ENCODE measurements around the gene SCYGR5. TPM values are rescaled to one million over a fixed set of nuclear protein-coding genes. Genes with fewer than 3 reads are reported as not detected.

The SCYGR5 gene
- total and polyA plus RNA-seq, 4 donors, result not detected

DNA sequence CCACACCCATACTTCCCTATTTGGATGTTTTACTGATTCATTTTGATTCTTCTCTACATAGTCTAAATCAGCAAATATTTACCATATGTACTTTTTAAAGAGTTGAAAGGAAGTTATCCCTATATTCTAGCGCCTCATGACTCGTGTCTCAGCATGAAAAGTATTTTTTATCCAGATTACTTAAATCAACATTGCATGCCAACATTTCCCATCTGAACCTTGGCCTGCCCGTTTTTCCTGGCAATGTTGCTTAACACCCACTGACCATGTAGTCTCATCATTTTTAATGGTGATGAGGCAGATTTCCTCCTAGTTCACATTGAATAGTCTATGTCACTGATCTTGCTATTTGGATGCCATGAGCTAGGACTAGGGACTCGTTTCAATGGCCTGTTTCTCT lies 13.2 kb upstream of the SCYGR5 start (continued):
- TF ChIP-seq, protein P1, sequence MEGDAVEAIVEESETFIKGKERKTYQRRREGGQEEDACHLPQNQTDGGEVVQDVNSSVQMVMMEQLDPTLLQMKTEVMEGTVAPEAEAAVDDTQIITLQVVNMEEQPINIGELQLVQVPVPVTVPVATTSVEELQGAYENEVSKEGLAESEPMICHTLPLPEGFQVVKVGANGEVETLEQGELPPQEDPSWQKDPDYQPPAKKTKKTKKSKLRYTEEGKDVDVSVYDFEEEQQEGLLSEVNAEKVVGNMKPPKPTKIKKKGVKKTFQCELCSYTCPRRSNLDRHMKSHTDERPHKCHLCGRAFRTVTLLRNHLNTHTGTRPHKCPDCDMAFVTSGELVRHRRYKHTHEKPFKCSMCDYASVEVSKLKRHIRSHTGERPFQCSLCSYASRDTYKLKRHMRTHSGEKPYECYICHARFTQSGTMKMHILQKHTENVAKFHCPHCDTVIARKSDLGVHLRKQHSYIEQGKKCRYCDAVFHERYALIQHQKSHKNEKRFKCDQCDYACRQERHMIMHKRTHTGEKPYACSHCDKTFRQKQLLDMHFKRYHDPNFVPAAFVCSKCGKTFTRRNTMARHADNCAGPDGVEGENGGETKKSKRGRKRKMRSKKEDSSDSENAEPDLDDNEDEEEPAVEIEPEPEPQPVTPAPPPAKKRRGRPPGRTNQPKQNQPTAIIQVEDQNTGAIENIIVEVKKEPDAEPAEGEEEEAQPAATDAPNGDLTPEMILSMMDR (IDR thresholded peaks at IDR 0.05; ENCODE audit: low read depth, low read length, missing input control), result no peak
- peak; percentile 84 for TF ChIP-seq YY1 (IDR thresholded peaks at IDR 0.05)
- peak; percentile 78 for TF ChIP-seq HNF4G (IDR thresholded peaks at IDR 0.05)
- peak; percentile 78 for TF ChIP-seq SP1 (IDR thresholded peaks at IDR 0.05)
- peak; percentile 84 for TF ChIP-seq FOXA1 (IDR thresholded peaks at IDR 0.05)
- TF ChIP-seq, protein P2, sequence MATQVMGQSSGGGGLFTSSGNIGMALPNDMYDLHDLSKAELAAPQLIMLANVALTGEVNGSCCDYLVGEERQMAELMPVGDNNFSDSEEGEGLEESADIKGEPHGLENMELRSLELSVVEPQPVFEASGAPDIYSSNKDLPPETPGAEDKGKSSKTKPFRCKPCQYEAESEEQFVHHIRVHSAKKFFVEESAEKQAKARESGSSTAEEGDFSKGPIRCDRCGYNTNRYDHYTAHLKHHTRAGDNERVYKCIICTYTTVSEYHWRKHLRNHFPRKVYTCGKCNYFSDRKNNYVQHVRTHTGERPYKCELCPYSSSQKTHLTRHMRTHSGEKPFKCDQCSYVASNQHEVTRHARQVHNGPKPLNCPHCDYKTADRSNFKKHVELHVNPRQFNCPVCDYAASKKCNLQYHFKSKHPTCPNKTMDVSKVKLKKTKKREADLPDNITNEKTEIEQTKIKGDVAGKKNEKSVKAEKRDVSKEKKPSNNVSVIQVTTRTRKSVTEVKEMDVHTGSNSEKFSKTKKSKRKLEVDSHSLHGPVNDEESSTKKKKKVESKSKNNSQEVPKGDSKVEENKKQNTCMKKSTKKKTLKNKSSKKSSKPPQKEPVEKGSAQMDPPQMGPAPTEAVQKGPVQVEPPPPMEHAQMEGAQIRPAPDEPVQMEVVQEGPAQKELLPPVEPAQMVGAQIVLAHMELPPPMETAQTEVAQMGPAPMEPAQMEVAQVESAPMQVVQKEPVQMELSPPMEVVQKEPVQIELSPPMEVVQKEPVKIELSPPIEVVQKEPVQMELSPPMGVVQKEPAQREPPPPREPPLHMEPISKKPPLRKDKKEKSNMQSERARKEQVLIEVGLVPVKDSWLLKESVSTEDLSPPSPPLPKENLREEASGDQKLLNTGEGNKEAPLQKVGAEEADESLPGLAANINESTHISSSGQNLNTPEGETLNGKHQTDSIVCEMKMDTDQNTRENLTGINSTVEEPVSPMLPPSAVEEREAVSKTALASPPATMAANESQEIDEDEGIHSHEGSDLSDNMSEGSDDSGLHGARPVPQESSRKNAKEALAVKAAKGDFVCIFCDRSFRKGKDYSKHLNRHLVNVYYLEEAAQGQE (IDR thresholded peaks at IDR 0.05), result peak; percentile 36
- peak; percentile 91 for TF ChIP-seq FOXA2 (IDR thresholded peaks at IDR 0.05)

DNA sequence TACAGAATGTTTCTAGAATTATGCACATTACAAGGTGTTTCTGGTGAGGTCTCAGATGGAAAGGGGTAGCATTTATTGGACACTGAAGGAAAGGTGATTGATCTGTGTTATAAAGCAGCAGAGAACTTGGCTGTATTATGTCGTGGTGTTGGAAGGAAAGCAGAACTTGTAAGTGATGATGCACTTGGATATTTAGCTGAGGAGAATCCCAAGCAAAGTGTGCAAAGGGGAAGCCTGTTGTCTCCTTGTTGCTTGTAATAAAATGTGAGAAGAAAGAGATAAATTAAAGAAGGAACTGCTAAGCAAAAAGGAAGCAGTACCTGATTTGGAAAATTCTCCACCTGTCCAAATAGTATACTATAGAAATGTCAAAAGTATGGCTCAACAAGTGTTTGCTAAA lies 12.2 kb upstream of the SCYGR5 start:
- H3K4me1 ChIP-seq (ENCODE audit: control insufficient read depth in 4 of 4, insufficient read depth in 4 of 4, low read length in 3 of 4), result peaks cover 0 to 7% (median 2%) of the 10 kb centered on the region in 4 donors
- WGBS, result 81% methylated on average over 1 of the region's 1 CpG
- H3K27me3 ChIP-seq (ENCODE audit: control insufficient read depth in 4 of 4, insufficient read depth in 4 of 4, low read length in 3 of 4), result no peaks in the 10 kb centered on the region
- no peak for DNase-seq (ENCODE audit: low spot score)
- H3K4me3 ChIP-seq (ENCODE audit: low read depth in 1 of 3, low read length in 3 of 3), result no peak overlapping the region
- no peak overlapping the region for H3K27ac ChIP-seq (ENCODE audit: low read depth in 1 of 2, low read length in 2 of 2)
- TF ChIP-seq, protein P3, sequence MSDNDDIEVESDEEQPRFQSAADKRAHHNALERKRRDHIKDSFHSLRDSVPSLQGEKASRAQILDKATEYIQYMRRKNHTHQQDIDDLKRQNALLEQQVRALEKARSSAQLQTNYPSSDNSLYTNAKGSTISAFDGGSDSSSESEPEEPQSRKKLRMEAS (IDR thresholded peaks at IDR 0.05), result no peak
- TF ChIP-seq RAD21 (IDR thresholded peaks at IDR 0.05) (no peak), HNF4A (conservative IDR thresholded peaks at IDR 0.05) (no peak), GABPA (IDR thresholded peaks at IDR 0.05 in 1 of 2, conservative IDR thresholded peaks at IDR 0.05 in 1 of 2) (no peak), SP1 (IDR thresholded peaks at IDR 0.05) (no peak), YY1 (IDR thresholded peaks at IDR 0.05) (no peak)
- no peak overlapping the region for H3K9ac ChIP-seq (ENCODE audit: low read depth in 1 of 2, low read length in 2 of 2)
- no peaks in the 10 kb centered on the region for H3K9me3 ChIP-seq (ENCODE audit: control insufficient read depth in 4 of 4, low read length in 3 of 4)
- no peaks in the 10 kb centered on the region for H3K36me3 ChIP-seq (ENCODE audit: control insufficient read depth in 4 of 4, insufficient read depth in 3 of 4, low read depth in 1 of 4, low read length in 3 of 4)

DNA sequence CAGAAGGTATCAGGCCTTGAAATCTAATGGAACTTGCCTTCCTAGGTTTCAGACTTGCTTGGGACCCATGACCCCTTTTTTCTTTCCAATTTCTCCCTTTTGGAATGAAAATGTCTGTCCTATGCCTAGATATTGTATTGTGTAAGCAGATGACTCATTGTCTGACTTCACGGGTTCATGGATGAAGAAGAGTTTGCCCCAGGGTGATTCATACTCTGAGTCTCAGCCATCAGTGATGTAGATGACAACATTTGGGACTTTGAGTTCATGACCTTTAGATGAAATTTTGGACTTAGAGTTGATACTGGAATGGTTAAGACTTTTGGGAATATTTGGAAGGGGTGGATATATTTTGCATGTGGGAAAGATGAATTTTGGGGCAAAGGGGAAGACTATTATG lies 11.2 kb upstream of the SCYGR5 start:
- no peaks in the 10 kb centered on the region for H3K27me3 ChIP-seq (ENCODE audit: control insufficient read depth in 4 of 4, insufficient read depth in 4 of 4, low read length in 3 of 4)
- H3K4me1 ChIP-seq (ENCODE audit: control insufficient read depth in 4 of 4, insufficient read depth in 4 of 4, low read length in 3 of 4), result peaks cover 0 to 7% (median 2%) of the 10 kb centered on the region in 4 donors
- no peak for DNase-seq (ENCODE audit: low spot score)
- no peak overlapping the region for H3K27ac ChIP-seq (ENCODE audit: low read depth in 1 of 2, low read length in 2 of 2)
- no peak overlapping the region for H3K9ac ChIP-seq (ENCODE audit: low read depth in 1 of 2, low read length in 2 of 2)
- no peaks in the 10 kb centered on the region for H3K9me3 ChIP-seq (ENCODE audit: control insufficient read depth in 4 of 4, low read length in 3 of 4)
- WGBS, result 13% methylated on average over 1 of the region's 1 CpG
- no peak overlapping the region for H3K4me3 ChIP-seq (ENCODE audit: low read depth in 1 of 3, low read length in 3 of 3)
- H3K36me3 ChIP-seq (ENCODE audit: control insufficient read depth in 4 of 4, insufficient read depth in 3 of 4, low read depth in 1 of 4, low read length in 3 of 4), result no peaks in the 10 kb centered on the region
- no peak for TF ChIP-seq EGR1 (IDR thresholded peaks at IDR 0.05; ENCODE audit: low read depth in 2 of 2)
- peak; percentile 81 to 95 for TF ChIP-seq HNF4A (conservative IDR thresholded peaks at IDR 0.05)
- TF ChIP-seq RAD21 (IDR thresholded peaks at IDR 0.05), result peak; percentile 4 to 44
- TF ChIP-seq, protein P4, sequence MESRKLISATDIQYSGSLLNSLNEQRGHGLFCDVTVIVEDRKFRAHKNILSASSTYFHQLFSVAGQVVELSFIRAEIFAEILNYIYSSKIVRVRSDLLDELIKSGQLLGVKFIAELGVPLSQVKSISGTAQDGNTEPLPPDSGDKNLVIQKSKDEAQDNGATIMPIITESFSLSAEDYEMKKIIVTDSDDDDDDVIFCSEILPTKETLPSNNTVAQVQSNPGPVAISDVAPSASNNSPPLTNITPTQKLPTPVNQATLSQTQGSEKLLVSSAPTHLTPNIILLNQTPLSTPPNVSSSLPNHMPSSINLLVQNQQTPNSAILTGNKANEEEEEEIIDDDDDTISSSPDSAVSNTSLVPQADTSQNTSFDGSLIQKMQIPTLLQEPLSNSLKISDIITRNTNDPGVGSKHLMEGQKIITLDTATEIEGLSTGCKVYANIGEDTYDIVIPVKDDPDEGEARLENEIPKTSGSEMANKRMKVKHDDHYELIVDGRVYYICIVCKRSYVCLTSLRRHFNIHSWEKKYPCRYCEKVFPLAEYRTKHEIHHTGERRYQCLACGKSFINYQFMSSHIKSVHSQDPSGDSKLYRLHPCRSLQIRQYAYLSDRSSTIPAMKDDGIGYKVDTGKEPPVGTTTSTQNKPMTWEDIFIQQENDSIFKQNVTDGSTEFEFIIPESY (IDR thresholded peaks at IDR 0.05), result peak; percentile 47
- TF ChIP-seq HNF4G (IDR thresholded peaks at IDR 0.05), result peak; percentile 34
- no peak for TF ChIP-seq TAF1 (conservative IDR thresholded peaks at IDR 0.05)
- TF ChIP-seq GABPA (IDR thresholded peaks at IDR 0.05 in 1 of 2, conservative IDR thresholded peaks at IDR 0.05 in 1 of 2), result no peak
- TF ChIP-seq, protein P2 (IDR thresholded peaks at IDR 0.05), result peak; percentile 69
- peak; percentile 76 to 92 for TF ChIP-seq RXRA (IDR thresholded peaks at IDR 0.05)
- TF ChIP-seq SP1 (IDR thresholded peaks at IDR 0.05), result peak; percentile 29
- peak; percentile 97 to 100 for TF ChIP-seq JUND (IDR thresholded peaks at IDR 0.05)
- TF ChIP-seq, protein P5, sequence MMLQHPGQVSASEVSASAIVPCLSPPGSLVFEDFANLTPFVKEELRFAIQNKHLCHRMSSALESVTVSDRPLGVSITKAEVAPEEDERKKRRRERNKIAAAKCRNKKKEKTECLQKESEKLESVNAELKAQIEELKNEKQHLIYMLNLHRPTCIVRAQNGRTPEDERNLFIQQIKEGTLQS (IDR thresholded peaks at IDR 0.05), result peak; percentile 89
